ENCODE measurements around the gene THADA. TPM values are rescaled to one million over a fixed set of nuclear protein-coding genes. Genes with fewer than 3 reads are reported as not detected.
A peak's percentile ranks its signal among the peaks of the same experiment; 100 is the strongest.

THADA gene
- total RNA-seq, 4 donors from 2014 or later = 26.2 to 58.3 (median 29.7) TPM

DNA sequence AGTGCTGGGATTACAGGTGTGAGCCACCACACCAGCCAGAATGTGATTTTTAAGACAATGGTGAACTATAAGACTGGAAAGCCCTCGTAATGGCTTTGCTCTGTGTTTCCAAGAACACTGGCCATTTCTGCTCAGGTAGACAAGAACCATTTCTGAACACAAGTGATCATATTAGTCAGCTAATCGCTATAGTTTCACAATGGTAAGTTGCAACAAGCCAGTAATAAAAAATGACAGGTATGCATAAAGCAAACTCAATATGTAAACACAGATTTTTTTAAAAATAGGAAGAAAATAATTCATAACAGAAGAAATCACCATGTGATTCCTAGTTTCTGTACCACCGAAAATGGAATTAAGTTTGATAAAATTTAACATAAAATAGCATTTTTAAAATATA is 166.5 kb downstream of the THADA start:
- Histone ChIP-seq H3K4me1 (peaks cover 35% of the 10 kb centered on the region), H3K9me3 (no peaks in the 10 kb centered on the region), H3K36me3 (no peaks in the 10 kb centered on the region), H3K4me3 (no peak overlapping the region), H3K27me3 (no peaks in the 10 kb centered on the region), H3K27ac (no peak overlapping the region)
- WGBS = 85% methylated on average over 3 of the region's 3 CpGs
- DNase-seq (ENCODE audit: low spot score in 2 of 2) = no peak
- no peak for TF ChIP-seq POLR2AphosphoS5 (IDR thresholded peaks at IDR 0.05)
- no peak for TF ChIP-seq POLR2A (IDR thresholded peaks at IDR 0.05)
- TF ChIP-seq, protein P1, sequence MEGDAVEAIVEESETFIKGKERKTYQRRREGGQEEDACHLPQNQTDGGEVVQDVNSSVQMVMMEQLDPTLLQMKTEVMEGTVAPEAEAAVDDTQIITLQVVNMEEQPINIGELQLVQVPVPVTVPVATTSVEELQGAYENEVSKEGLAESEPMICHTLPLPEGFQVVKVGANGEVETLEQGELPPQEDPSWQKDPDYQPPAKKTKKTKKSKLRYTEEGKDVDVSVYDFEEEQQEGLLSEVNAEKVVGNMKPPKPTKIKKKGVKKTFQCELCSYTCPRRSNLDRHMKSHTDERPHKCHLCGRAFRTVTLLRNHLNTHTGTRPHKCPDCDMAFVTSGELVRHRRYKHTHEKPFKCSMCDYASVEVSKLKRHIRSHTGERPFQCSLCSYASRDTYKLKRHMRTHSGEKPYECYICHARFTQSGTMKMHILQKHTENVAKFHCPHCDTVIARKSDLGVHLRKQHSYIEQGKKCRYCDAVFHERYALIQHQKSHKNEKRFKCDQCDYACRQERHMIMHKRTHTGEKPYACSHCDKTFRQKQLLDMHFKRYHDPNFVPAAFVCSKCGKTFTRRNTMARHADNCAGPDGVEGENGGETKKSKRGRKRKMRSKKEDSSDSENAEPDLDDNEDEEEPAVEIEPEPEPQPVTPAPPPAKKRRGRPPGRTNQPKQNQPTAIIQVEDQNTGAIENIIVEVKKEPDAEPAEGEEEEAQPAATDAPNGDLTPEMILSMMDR (IDR thresholded peaks at IDR 0.05) = no peak
- no peak for TF ChIP-seq EP300 (IDR thresholded peaks at IDR 0.05)

DNA sequence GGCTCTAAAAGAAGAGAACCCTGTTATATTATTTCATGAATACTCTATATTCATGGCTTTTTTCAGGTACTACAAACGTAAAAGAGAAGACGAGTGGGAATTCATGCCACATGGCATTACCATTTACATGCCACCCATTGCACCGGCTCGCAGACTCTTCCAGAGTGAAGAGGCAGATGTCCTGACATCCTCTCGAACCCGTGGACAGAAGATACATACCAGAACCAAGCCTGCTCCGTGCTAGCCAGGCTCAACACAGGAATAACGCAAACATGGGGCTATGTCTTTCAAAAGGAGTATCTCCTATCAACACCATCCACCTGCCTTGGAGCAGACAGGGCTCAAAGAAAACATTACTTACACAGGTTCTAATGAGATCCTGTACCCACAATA is 168.8 kb downstream of the THADA start:
- H3K9me3 ChIP-seq = no peaks in the 10 kb centered on the region
- H3K4me1 ChIP-seq = peaks cover 51% of the 10 kb centered on the region
- no peak overlapping the region for H3K4me3 ChIP-seq
- WGBS = 87% methylated on average over 8 of the region's 8 CpGs
- peak overlapping the region; percentile 86 for H3K27ac ChIP-seq
- no peaks in the 10 kb centered on the region for H3K27me3 ChIP-seq
- H3K36me3 ChIP-seq = no peaks in the 10 kb centered on the region
- no peak for DNase-seq (ENCODE audit: low spot score in 2 of 2)
- TF ChIP-seq, protein P1 (IDR thresholded peaks at IDR 0.05) = no peak

DNA sequence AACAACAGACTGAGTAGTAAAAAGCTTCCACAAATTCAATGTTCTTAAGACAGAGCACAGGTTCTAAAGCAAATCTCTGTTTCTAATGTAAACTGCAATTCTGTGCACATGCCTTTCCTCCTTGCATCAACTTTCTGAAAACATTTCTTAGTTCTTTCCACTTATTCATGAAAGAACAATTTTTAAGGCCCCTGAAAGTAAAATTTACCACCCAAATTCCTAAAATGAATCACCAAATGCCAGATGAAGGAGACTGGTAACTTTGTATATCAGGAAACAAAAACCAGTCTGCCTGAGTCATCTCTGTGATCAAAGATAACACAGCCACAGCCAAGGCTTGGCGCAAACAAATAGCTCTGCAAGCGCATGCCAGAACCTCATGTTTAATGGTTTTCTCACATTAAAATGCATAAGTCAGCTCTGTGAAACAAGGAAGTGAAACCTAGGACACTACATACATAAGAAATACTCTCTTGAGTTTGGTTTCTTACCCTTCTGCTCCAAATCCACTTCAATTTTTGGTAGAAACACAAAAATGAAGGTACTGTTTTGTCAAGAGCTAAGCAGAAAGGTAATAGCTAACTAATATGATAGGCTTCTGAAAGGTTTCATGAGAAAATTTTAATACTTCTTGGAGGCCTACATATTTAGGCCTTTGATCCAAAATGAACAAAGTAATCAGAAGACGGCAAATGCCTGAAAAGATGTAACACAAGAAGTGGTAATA is 169.4 kb downstream of the THADA start:
- TF ChIP-seq, protein P1 (IDR thresholded peaks at IDR 0.05) = no peak
- TF ChIP-seq POLR2AphosphoS5 (IDR thresholded peaks at IDR 0.05) = peak in 1 of 3 donors; percentile 67
- peak overlapping the region; percentile 86 for H3K27ac ChIP-seq
- WGBS = 27% methylated on average over 3 of the region's 3 CpGs
- H3K27me3 ChIP-seq = no peaks in the 10 kb centered on the region
- H3K9me3 ChIP-seq = no peaks in the 10 kb centered on the region
- H3K36me3 ChIP-seq = no peaks in the 10 kb centered on the region
- DNase-seq (ENCODE audit: low spot score in 2 of 2) = peak; percentile 77 to 81
- peaks cover 54% of the 10 kb centered on the region for H3K4me1 ChIP-seq
- no peak overlapping the region for H3K4me3 ChIP-seq

DNA sequence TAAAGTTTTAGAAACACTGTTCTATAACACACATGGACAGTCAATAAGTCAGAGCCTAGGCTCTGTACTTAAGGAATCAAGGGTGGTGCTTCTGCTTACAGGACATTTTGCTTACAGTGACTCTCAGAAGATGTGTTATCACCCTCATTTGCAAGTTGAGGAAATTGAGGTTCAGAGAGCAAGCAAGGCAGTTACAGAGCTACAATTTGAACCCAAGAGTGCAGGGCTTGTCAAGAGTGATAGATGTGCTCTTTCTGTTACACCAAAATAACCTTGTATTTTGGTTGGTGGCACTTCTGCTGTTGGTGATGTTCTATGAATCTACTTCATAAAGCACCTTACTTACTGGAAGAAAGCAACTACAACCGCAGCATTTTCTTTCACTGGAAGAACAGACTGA is 170.2 kb downstream of the THADA start:
- Histone ChIP-seq H3K4me3 (no peak overlapping the region), H3K36me3 (no peaks in the 10 kb centered on the region), H3K27me3 (no peaks in the 10 kb centered on the region), H3K27ac (peak overlapping the region; percentile 86), H3K4me1 (peaks cover 62% of the 10 kb centered on the region), H3K9me3 (no peaks in the 10 kb centered on the region)
- TF ChIP-seq POLR2AphosphoS5 (IDR thresholded peaks at IDR 0.05) = no peak
- TF ChIP-seq POLR2A (IDR thresholded peaks at IDR 0.05) = no peak
- no peak for TF ChIP-seq EP300 (IDR thresholded peaks at IDR 0.05)
- TF ChIP-seq, protein P1 (IDR thresholded peaks at IDR 0.05) = no peak
- 69% methylated on average over 1 of the region's 1 CpG for WGBS
- no peak for DNase-seq (ENCODE audit: low spot score in 2 of 2)

DNA sequence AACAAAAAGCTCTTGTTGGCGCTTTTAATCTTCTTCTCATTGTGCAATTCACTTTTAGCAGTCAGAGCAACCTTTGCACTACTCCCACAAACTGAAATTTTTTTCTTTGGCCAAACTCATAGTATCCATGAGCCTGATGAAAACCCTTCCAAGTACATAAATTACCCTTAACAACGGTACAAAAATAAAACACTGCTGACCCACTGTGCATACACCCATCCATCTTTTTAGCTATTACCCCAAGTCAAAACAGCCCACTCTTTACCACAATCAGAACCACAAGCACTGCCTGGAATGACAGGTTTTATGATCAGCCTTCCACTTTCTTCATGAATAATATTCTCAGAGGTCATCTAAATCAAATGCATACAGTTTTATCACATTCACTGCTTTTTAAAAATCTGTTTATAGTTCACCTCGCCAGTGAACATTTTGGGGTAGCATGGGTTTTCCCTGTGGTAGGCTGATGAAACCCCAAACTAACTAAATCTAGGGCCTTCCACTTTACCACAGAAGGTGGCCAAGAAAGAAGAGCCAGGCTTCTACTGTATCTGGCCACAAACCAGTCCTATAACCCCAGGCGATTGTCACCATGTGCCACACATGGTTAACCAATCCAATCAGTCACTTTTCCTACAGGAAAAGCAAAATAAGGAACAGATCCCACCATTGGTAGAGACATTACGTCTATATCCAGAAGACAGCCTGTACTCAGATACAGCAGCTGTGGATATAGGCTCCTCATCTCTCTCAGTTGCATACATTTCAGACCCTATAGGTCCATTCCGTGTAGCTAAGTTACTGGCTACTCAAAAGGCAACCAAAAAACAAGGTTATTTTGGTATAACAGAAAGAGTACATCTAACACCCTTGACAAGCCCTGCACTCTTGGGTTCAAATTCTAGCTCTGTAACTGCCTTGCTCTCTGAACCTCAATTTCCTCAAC is 171.3 kb downstream of the THADA start:
- 71% methylated on average over 6 of the region's 6 CpGs for WGBS
- H3K9me3 ChIP-seq = no peaks in the 10 kb centered on the region
- peak overlapping the region; percentile 86 for H3K27ac ChIP-seq
- TF ChIP-seq, protein P1 (IDR thresholded peaks at IDR 0.05) = no peak
- TF ChIP-seq POLR2A (IDR thresholded peaks at IDR 0.05) (no peak), EP300 (IDR thresholded peaks at IDR 0.05) (no peak), POLR2AphosphoS5 (IDR thresholded peaks at IDR 0.05) (no peak)
- no peak overlapping the region for H3K4me3 ChIP-seq
- peaks cover 67% of the 10 kb centered on the region for H3K4me1 ChIP-seq
- DNase-seq (ENCODE audit: low spot score in 2 of 2) = no peak
- no peaks in the 10 kb centered on the region for H3K27me3 ChIP-seq
- H3K36me3 ChIP-seq = no peaks in the 10 kb centered on the region

Data from suprapubic skin (tissue), 4 donors.